ENCODE measurements around the gene MYRIP.

Gene MYRIP

DNA sequence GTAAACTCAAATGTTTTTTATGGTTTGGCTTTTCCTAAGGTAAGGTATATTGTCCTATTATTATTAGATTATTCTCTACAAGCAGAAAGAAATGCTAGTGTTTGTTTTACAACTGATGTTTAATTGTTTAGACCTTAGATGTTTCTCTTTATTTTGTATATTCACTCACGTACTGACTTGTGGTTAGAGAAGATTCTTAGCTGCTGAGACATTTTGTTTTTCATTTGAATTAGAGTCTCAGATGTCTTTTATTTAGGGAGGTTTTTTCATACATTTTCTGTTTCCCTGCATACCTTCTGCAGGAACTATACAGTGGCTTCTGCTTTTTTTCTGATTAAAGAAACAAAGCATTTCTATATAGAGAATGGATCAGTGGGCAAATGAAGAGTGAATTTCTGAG lies 110.9 kb downstream of the MYRIP start:
- no peak for DNase-seq (ENCODE audit: extremely low read depth, insufficient read length)
- no peaks in the 10 kb centered on the region for H3K27me3 ChIP-seq (replicated peaks; ENCODE audit: control insufficient read depth, insufficient read depth, low read length)
- TF ChIP-seq CTCF (IDR thresholded peaks at IDR 0.05; ENCODE audit: insufficient read depth, low read length, poor library complexity, severe bottlenecking), result no peak
- no peak overlapping the region for H3K4me3 ChIP-seq (replicated peaks; ENCODE audit: low read depth, low read length)
- H3K36me3 ChIP-seq (ENCODE audit: control insufficient read depth, insufficient read depth, low read length), result no peaks in the 10 kb centered on the region

- Histone ChIP-seq H3K36me3 (ENCODE audit: control insufficient read depth, insufficient read depth, low read length) (no peaks in the 10 kb centered on the region), H3K27me3 (replicated peaks; ENCODE audit: control insufficient read depth, insufficient read depth, low read length) (no peaks in the 10 kb centered on the region), H3K4me3 (replicated peaks; ENCODE audit: low read depth, low read length) (no peak overlapping the region)
- TF ChIP-seq CTCF (IDR thresholded peaks at IDR 0.05; ENCODE audit: insufficient read depth, low read length, poor library complexity, severe bottlenecking), result no peak
- DNase-seq (ENCODE audit: extremely low read depth, insufficient read length), result no peak
Observed at GRCh38 chr3:39927479-39927878, 118.1 kb downstream of the MYRIP start.

DNA sequence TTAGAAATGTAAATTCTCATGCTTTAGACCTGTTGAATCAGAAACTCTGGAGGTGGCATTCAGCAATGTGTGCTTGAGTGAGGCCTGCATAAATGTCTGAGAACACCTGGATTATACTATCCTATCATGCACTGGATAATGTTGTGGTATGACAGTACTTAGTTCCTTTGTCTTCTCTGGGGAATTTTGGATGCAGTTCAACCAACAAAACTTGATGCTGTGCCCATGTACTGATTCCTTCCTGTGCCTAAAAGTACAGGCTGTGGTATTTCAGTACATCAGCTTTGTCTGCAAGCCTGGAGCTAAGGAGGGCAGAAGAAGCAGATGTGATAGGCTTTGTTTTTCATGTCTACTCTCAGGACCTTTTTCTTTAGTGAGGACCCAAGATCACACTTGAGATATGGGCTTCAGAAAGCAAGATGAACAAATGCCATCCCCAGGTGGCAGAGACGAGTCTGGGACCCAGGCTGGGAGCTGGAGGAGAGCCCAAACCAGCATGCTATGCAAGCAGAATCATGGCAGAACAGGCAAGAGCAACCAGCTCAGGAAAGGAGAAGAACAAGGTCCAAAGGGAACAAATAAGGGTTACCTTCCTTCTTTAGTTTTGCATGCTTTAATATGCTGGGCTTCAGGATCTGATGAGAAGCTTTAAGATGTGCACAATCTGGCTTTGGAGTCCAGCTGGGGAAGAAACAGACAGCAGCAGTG lies 124.7 kb downstream of the MYRIP start:
- Histone ChIP-seq H3K27me3 (replicated peaks; ENCODE audit: control insufficient read depth, insufficient read depth, low read length) (no peaks in the 10 kb centered on the region), H3K36me3 (ENCODE audit: control insufficient read depth, insufficient read depth, low read length) (no peaks in the 10 kb centered on the region), H3K4me3 (replicated peaks; ENCODE audit: low read depth, low read length) (no peak overlapping the region)
- no peak for TF ChIP-seq CTCF (IDR thresholded peaks at IDR 0.05; ENCODE audit: insufficient read depth, low read length, poor library complexity, severe bottlenecking)
- DNase-seq (ENCODE audit: extremely low read depth, insufficient read length), result no peak

GRCh38 chr3:39934696-39935095 lies 125.3 kb downstream of the MYRIP start:
- TF ChIP-seq CTCF (IDR thresholded peaks at IDR 0.05; ENCODE audit: insufficient read depth, low read length, poor library complexity, severe bottlenecking), result no peak
- no peak for DNase-seq (ENCODE audit: extremely low read depth, insufficient read length)
- H3K36me3 ChIP-seq (ENCODE audit: control insufficient read depth, insufficient read depth, low read length), result no peaks in the 10 kb centered on the region
- H3K4me3 ChIP-seq (replicated peaks; ENCODE audit: low read depth, low read length), result no peak overlapping the region
- H3K27me3 ChIP-seq (replicated peaks; ENCODE audit: control insufficient read depth, insufficient read depth, low read length), result no peaks in the 10 kb centered on the region

GRCh38 chr3:39935261-39935660 lies 125.9 kb downstream of the MYRIP start:
- Histone ChIP-seq H3K36me3 (ENCODE audit: control insufficient read depth, insufficient read depth, low read length) (no peaks in the 10 kb centered on the region), H3K27me3 (replicated peaks; ENCODE audit: control insufficient read depth, insufficient read depth, low read length) (no peaks in the 10 kb centered on the region), H3K4me3 (replicated peaks; ENCODE audit: low read depth, low read length) (no peak overlapping the region)
- no peak for DNase-seq (ENCODE audit: extremely low read depth, insufficient read length)
- TF ChIP-seq CTCF (IDR thresholded peaks at IDR 0.05; ENCODE audit: insufficient read depth, low read length, poor library complexity, severe bottlenecking), result no peak

DNA sequence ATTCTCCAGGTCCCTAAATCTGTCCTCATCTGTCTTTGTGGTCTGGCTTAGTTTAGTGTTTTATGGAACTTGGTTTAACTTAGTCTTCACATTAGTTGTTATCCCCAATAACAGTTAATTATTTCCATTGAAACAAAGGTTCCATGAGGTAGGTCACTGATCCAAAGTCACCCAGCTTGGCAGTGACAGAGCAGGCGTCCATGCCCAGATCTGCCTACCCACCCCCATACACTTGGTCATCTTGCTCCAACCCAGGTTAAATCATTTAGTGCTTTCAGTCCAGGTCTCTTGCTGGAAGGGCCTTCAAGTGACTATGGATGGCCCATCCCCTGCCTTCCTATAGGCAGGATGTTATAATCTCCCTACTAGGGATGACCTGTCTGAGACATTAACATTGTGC lies 127.4 kb downstream of the MYRIP start:
- H3K4me3 ChIP-seq (replicated peaks; ENCODE audit: low read depth, low read length), result no peak overlapping the region
- DNase-seq (ENCODE audit: extremely low read depth, insufficient read length), result no peak
- H3K36me3 ChIP-seq (ENCODE audit: control insufficient read depth, insufficient read depth, low read length), result no peaks in the 10 kb centered on the region
- H3K27me3 ChIP-seq (replicated peaks; ENCODE audit: control insufficient read depth, insufficient read depth, low read length), result no peaks in the 10 kb centered on the region
- TF ChIP-seq CTCF (IDR thresholded peaks at IDR 0.05; ENCODE audit: insufficient read depth, low read length, poor library complexity, severe bottlenecking), result no peak

All from GM06990 (cell line).